Loucy (cell line): Measurements from ENCODE around the gene MAML2.

ENCODE experiments used
- CTCF ChIP-seq: fragments of 200-600 bp; sonication (generic); conservative IDR thresholded peaks from 2 replicates; pipeline ENCODE4 v1.5.1; 2014; ENCODE audit warnings: mild to moderate bottlenecking, antibody characterized with exemption, low read length
- EZH2phosphoT487 ChIP-seq: fragments of 200-600 bp; IDR thresholded peaks from 2 replicates; pipeline ENCODE4 v1.6.1; 2018; ENCODE audit warnings: antibody characterized with exemption, mild to moderate bottlenecking, moderate library complexity, borderline replicate concordance

DNA sequence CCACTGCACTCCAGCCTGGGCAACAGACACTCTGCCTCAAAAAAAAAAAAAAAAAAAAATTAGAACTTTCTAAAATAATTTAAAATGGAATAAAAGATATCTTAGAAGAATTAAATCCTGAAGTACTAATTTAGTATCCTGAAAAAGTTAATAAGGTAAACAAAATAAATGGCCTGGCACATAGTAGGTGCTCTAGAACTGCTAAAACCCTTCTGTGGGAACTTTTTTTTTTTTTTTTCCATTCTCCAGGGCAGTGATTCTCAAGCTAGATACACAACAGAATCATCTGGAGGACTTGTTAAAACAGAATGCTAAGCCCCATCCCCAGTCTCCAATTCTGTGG is 65.3 kb downstream of the MAML2 start:
- no peak for TF ChIP-seq CTCF
- TF ChIP-seq EZH2phosphoT487: no peak
